Natural killer cell (primary cell): ENCODE measurements around the gene FRA10AC1. TPM values are rescaled to one million over a fixed set of nuclear protein-coding genes. Genes with fewer than 3 reads are reported as not detected.

Source experiments
- ATAC-seq, 3 donors: fragments of 150-1000 bp in 2 of 3; fragments of 200-7000 bp in 1 of 3; cut with Tn5 transposase; 1 replicate in 1 of 3; 2 replicates in 2 of 3; pipeline ENCODE4 v1.10.0; 2021; ENCODE audit warnings: mild to moderate bottlenecking in 2 of 3, moderate library complexity in 2 of 3
- DNase-seq, 2 donors: peaks; one replicate each; pipeline versions ENCODE4 v3.0.0 to v3.0.0-alpha.2; 2013 to 2021; ENCODE audit warnings: mixed read lengths in 1 of 2
- H3K27ac ChIP-seq: one replicate; pipeline ENCODE4 v1.5.1; 2013; ENCODE audit warnings: mild to moderate bottlenecking, low read length
- H3K27me3 ChIP-seq: one replicate; pipeline ENCODE4 v1.6.1; 2013; ENCODE audit warnings: low read length; ENCODE audit not compliant: control insufficient read depth, insufficient read depth
- H3K36me3 ChIP-seq: one replicate; pipeline ENCODE4 v1.6.1; 2013; ENCODE audit warnings: low read length; ENCODE audit not compliant: control insufficient read depth, insufficient read depth
- H3K4me1 ChIP-seq: one replicate; pipeline ENCODE4 v1.6.1; 2013; ENCODE audit warnings: low read length; ENCODE audit not compliant: control insufficient read depth, insufficient read depth
- H3K4me3 ChIP-seq: one replicate; pipeline ENCODE4 v1.5.1; 2013; ENCODE audit warnings: low read length
- H3K9me3 ChIP-seq: one replicate; pipeline ENCODE4 v1.6.1; 2013; ENCODE audit warnings: low read length; ENCODE audit not compliant: control insufficient read depth, insufficient read depth
- H3K27ac Mint-ChIP-seq, 2 donors: one replicate each; pipeline ENCODE4 v1.8.0; 2022; ENCODE audit warnings: mild to moderate bottlenecking in 2 of 2, mixed read lengths in 2 of 2, moderate library complexity in 1 of 2
- H3K27me3 Mint-ChIP-seq, 2 donors: one replicate each; pipeline ENCODE4 v1.8.0; 2022; ENCODE audit warnings: low read depth in 2 of 2, mixed read lengths in 2 of 2
- H3K36me3 Mint-ChIP-seq: one replicate; pipeline ENCODE4 v1.8.0; 2022; ENCODE audit warnings: mixed read lengths
- H3K4me1 Mint-ChIP-seq, 2 donors: one replicate each; pipeline ENCODE4 v1.8.0; 2022; ENCODE audit warnings: mixed read lengths in 2 of 2
- H3K4me3 Mint-ChIP-seq: one replicate; pipeline ENCODE4 v1.8.0; 2022; ENCODE audit warnings: mild to moderate bottlenecking, moderate library complexity, mixed read lengths
- H3K9me3 Mint-ChIP-seq, 2 donors: one replicate each; pipeline ENCODE4 v1.8.0; 2022; ENCODE audit warnings: mixed read lengths in 2 of 2
- WGBS: methylation state at CpG from one replicate; pipeline ENCODE4 v1.1.7; 2013; ENCODE audit warnings: missing lambda C conversion rate; ENCODE audit not compliant: insufficient coverage; 5-methylcytosine and 5-hydroxymethylcytosine counted together
- intact Hi-C: fragments of 100-400 bp; cut with micrococcal nuclease; formaldehyde crosslinking; loops from one replicate; pipeline ENCODE4 v1.14.2; 2022
- total RNA-seq, 4 donors: library from RNA; stranded (reverse); fragments of 120-200 nt in 1 of 4; gene quantifications; one replicate each; pipeline versions ENCODE4 v1.2.3 to v1.2.4, GENCODE V29; 2013 to 2022
- TF ChIP-seq, protein P1 (sequence below): fragments of 200-600 bp; IDR thresholded peaks from one replicate; pipeline ENCODE4 v1.8.0; 2022; ENCODE audit warnings: antibody characterized with exemption

The FRA10AC1 gene
- total RNA-seq, 3 donors from 2014 or later (not counting 1 experiment from before 2014, with no cell fraction given) = 8.3 to 18.7 (median 12.9) TPM

DNA sequence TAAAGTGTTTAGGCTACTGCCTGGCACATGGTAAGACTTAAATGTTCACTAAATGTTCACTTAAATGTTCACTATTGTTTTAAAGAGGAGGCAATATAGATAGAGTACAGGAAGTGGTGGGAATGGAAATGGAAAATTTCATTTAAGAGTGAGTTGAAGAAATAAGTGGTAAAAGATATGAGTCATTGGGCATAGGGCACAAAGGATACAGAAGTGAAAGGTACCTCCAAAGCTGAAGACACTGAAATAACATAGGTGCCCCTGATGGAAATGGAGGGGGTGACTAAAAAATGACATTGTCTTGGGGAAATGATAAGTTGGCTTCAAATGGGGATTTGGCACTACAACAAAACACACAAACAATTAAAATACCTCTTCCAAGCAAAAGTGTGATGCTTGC, 5.2 kb upstream of the FRA10AC1 start:
- DNase-seq = no peak
- H3K27me3 ChIP-seq = no peaks in the 10 kb centered on the region
- Mint-ChIP-seq H3K27me3 (peaks cover 14% of the 10 kb centered on the region in 2 donors), H3K4me3 (no peak overlapping the region), H3K4me1 (peaks cover 6 to 7% of the 10 kb centered on the region in 2 donors), H3K36me3 (no peaks in the 10 kb centered on the region), H3K9me3 (no peaks in the 10 kb centered on the region), H3K27ac (no peak overlapping the region)
- intact Hi-C loops = no loop called here
- no peak for ATAC-seq
- TF ChIP-seq, protein P1, sequence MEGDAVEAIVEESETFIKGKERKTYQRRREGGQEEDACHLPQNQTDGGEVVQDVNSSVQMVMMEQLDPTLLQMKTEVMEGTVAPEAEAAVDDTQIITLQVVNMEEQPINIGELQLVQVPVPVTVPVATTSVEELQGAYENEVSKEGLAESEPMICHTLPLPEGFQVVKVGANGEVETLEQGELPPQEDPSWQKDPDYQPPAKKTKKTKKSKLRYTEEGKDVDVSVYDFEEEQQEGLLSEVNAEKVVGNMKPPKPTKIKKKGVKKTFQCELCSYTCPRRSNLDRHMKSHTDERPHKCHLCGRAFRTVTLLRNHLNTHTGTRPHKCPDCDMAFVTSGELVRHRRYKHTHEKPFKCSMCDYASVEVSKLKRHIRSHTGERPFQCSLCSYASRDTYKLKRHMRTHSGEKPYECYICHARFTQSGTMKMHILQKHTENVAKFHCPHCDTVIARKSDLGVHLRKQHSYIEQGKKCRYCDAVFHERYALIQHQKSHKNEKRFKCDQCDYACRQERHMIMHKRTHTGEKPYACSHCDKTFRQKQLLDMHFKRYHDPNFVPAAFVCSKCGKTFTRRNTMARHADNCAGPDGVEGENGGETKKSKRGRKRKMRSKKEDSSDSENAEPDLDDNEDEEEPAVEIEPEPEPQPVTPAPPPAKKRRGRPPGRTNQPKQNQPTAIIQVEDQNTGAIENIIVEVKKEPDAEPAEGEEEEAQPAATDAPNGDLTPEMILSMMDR = no peak
- no peak overlapping the region for H3K4me3 ChIP-seq
- H3K4me1 ChIP-seq = no peaks in the 10 kb centered on the region
- H3K9me3 ChIP-seq = no peaks in the 10 kb centered on the region
- H3K36me3 ChIP-seq = no peaks in the 10 kb centered on the region
- H3K27ac ChIP-seq = no peak overlapping the region

DNA sequence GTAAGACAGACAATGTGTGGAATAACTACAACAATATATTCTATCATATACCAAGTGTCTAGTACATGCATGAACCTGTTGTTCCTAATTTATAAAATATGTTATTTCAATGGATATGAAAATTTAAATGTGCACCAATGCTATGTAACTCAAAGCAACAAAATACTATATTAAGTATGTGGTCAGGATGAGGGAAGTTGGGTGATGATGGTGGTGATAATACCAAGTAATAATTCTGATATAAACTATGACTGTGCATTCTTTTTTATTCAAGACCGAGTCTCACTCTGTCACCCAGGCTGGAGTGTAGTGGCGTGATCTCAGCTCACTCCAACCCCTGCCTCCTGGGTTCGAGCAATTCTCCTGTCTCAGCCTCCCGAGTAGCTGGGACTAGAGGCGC, 2.1 kb upstream of the FRA10AC1 start:
- Histone ChIP-seq H3K4me1 (peaks cover 5% of the 10 kb centered on the region), H3K4me3 (no peak overlapping the region), H3K27ac (no peak overlapping the region), H3K9me3 (no peaks in the 10 kb centered on the region), H3K27me3 (no peaks in the 10 kb centered on the region), H3K36me3 (peaks cover 3% of the 10 kb centered on the region)
- H3K36me3 Mint-ChIP-seq = no peaks in the 10 kb centered on the region
- peaks cover 10 to 14% of the 10 kb centered on the region in 2 donors for H3K27me3 Mint-ChIP-seq
- TF ChIP-seq, protein P1 = no peak
- H3K9me3 Mint-ChIP-seq = no peaks in the 10 kb centered on the region
- peak overlapping the region in 1 of 2 donors; percentile 50 for H3K27ac Mint-ChIP-seq
- 82% methylated on average over 4 of the region's 5 CpGs for WGBS
- peaks cover 7 to 9% of the 10 kb centered on the region in 2 donors for H3K4me1 Mint-ChIP-seq
- no peak for ATAC-seq
- intact Hi-C loops = loop anchor here (5.0 kb wide), 1 partner anchor 207 kb away; the partner anchor contains the start of gene CEP55
- peak overlapping the region; percentile 77 for H3K4me3 Mint-ChIP-seq
- no peak for DNase-seq

DNA sequence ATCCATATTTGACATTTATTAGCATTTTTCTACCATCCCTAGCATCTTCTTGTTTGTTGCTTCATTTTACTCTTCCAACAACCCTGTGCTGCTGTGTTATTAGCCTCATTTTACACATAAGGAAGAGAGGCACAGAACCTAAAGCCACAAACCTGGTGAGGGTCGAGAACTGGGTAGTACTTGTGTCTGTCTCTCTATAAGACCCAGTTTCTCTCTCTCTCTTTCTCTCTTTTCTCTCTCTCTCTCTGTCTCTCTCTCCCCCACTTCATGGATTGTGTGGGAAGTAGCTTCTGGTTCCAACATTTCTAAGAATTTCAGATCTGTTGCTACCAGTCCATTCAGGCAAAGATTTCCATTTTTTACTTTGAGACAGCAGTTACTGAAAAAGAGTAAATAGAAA, 1.4 kb upstream of the FRA10AC1 start:
- no CpG with 5 or more reads among the region's 1 CpG for WGBS
- ATAC-seq = no peak
- H3K27me3 Mint-ChIP-seq = peaks cover 10 to 14% of the 10 kb centered on the region in 2 donors
- H3K27ac Mint-ChIP-seq = peak overlapping the region; percentile 21 to 50
- Histone ChIP-seq H3K27me3 (no peaks in the 10 kb centered on the region), H3K9me3 (no peaks in the 10 kb centered on the region), H3K27ac (no peak overlapping the region), H3K4me3 (no peak overlapping the region), H3K36me3 (peaks cover 5% of the 10 kb centered on the region), H3K4me1 (peaks cover 5% of the 10 kb centered on the region)
- DNase-seq = peak in 1 of 2 donors; percentile 9
- intact Hi-C loops = loop anchor here (2.0 to 5.0 kb wide), 2 partner anchors 207 to 659 kb away; partner anchors contain the start of genes CEP55 and NOC3L
- H3K4me3 Mint-ChIP-seq = peak overlapping the region; percentile 77
- H3K4me1 Mint-ChIP-seq = peaks cover 7 to 11% of the 10 kb centered on the region in 2 donors
- no peaks in the 10 kb centered on the region for H3K36me3 Mint-ChIP-seq
- no peaks in the 10 kb centered on the region for H3K9me3 Mint-ChIP-seq
- TF ChIP-seq, protein P1 = no peak

DNA sequence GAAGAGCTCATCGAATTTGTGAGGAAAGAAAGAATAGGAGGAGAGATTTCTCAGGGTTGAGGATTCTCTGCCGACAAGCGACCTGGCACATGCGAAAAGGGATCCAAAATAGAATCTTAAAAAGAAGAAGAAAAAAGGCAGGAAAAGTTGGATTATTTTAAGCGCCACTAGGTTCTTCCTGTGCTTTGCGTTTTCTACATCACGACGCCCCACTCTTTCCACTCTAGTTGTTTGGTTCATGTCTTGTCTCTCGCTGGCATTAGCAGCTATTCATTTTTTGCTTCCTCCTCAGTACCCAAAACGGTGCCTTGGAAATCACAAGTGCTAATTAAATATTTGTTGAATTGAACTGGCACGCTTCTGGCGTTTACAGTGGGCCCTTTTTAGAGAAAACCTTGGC, 674 bp upstream of the FRA10AC1 start:
- no peaks in the 10 kb centered on the region for H3K9me3 ChIP-seq
- intact Hi-C loops = loop anchor here (2.0 to 5.0 kb wide), 2 partner anchors 206 to 660 kb away; partner anchors contain the start of genes CEP55 and NOC3L
- Mint-ChIP-seq H3K27me3 (peaks cover 10 to 14% of the 10 kb centered on the region in 2 donors), H3K4me1 (peaks cover 7 to 11% of the 10 kb centered on the region in 2 donors), H3K4me3 (no peak overlapping the region), H3K36me3 (no peaks in the 10 kb centered on the region), H3K27ac (no peak overlapping the region), H3K9me3 (no peaks in the 10 kb centered on the region)
- TF ChIP-seq, protein P1 = no peak
- ATAC-seq (no peak), DNase-seq (no peak)
- 2% methylated on average over 12 of the region's 12 CpGs for WGBS
- peak overlapping the region; percentile 64 for H3K4me3 ChIP-seq
- H3K4me1 ChIP-seq = peaks cover 5% of the 10 kb centered on the region
- peaks cover 5% of the 10 kb centered on the region for H3K36me3 ChIP-seq
- no peaks in the 10 kb centered on the region for H3K27me3 ChIP-seq
- H3K27ac ChIP-seq = peak overlapping the region; percentile 74
